ENCODE data around the gene GGN. TPM values are rescaled to one million over a fixed set of nuclear protein-coding genes. Genes with fewer than 3 reads are reported as not detected.
A peak's percentile ranks its signal among the peaks of the same experiment; 100 is the strongest.

GGN gene
- total RNA-seq, 1 experiment from 2014 or later = 1.5 TPM

GRCh38 chr19:38409631-38410133 is 21.8 kb upstream of the GGN start:
- H3K9me3 Mint-ChIP-seq = no peaks in the 10 kb centered on the region
- H4K5ac ChIP-seq (ENCODE audit: insufficient read length, low read depth, low read length) = no peak overlapping the region
- H3K27ac ChIP-seq (ENCODE audit: insufficient read length, low read depth, low read length) = no peak overlapping the region
- peaks cover 2% of the 10 kb centered on the region for H3K27me3 Mint-ChIP-seq (ENCODE audit: low read depth)
- no peak overlapping the region for H3K56ac ChIP-seq (ENCODE audit: insufficient read length, low read depth, low read length)
- H4K8ac ChIP-seq (replicated peaks; ENCODE audit: insufficient read length, low read depth, low read length) = no peak overlapping the region
- H2AK5ac ChIP-seq (ENCODE audit: insufficient read length, low read length) = no peak overlapping the region
- no peak overlapping the region for H2BK120ac ChIP-seq (ENCODE audit: low read depth, low read length, poor library complexity, severe bottlenecking)
- no peak overlapping the region; a peak in 1 of 5 replicates for H3K4me3 Mint-ChIP-seq
- no peaks in the 10 kb centered on the region for H3K79me1 ChIP-seq (ENCODE audit: insufficient read depth, low read depth, low read length, poor library complexity, severe bottlenecking)
- H3K79me2 ChIP-seq (ENCODE audit: insufficient read depth, low read length) = no peaks in the 10 kb centered on the region
- no peaks in the 10 kb centered on the region for H3K27me3 ChIP-seq (ENCODE audit: insufficient read depth, low read length)
- H2AFZ ChIP-seq (ENCODE audit: low read length) = no peak overlapping the region
- no peak overlapping the region for H3T11ph ChIP-seq (ENCODE audit: low read length)
- no peak overlapping the region for H2BK15ac ChIP-seq (ENCODE audit: low read depth, low read length)
- no peak overlapping the region for H3K18ac ChIP-seq (ENCODE audit: insufficient read length, low read depth, low read length)
- no peaks in the 10 kb centered on the region for H3K9me3 ChIP-seq (ENCODE audit: control insufficient read depth, low read depth, low read length)
- no peak overlapping the region for H2BK5ac ChIP-seq (ENCODE audit: insufficient read length, low read length)
- H4K20me1 ChIP-seq (ENCODE audit: control insufficient read depth, insufficient read depth, insufficient read length) = no peaks in the 10 kb centered on the region
- no peak overlapping the region for H3K14ac ChIP-seq (ENCODE audit: insufficient read depth, low read length)
- no peaks in the 10 kb centered on the region for H3K23me2 ChIP-seq (ENCODE audit: insufficient read length, low read depth, low read length, poor library complexity, severe bottlenecking)
- WGBS (ENCODE audit: extremely low coverage, insufficient read length, low lambda C conversion rate) = no CpG with 5 or more reads among the region's 7 CpGs
- H3K9ac ChIP-seq (ENCODE audit: extremely low read depth, insufficient read length, low read length) = no peak overlapping the region
- H3K4ac ChIP-seq (ENCODE audit: low read depth, low read length) = no peak overlapping the region
- H3K4me1 Mint-ChIP-seq = 0 out of 4 replicates have a peak, but pooled peaks cover 0 to 4% of the 10 kb centered on the region in 2 experiments
- H2BK20ac ChIP-seq (ENCODE audit: low read depth, low read length, poor library complexity, severe bottlenecking) = no peak overlapping the region
- no peak overlapping the region for H2BK12ac ChIP-seq (ENCODE audit: insufficient read length, low read depth, low read length)
- H3K36me3 Mint-ChIP-seq (ENCODE audit: insufficient read depth in 1 of 3, low read depth in 3 of 3) = peaks cover 3 to 19% (median 17%) of the 10 kb centered on the region in 3 experiments; a peak in 6 of 7 replicates
- H3K4me1 ChIP-seq (ENCODE audit: insufficient read depth, low read length) = no peaks in the 10 kb centered on the region
- H3K27ac Mint-ChIP-seq = peak overlapping the region in 2 of 3 experiments; percentile 10 to 22; a peak in 2 of 7 replicates
- DNase-seq = no peak
- no peak overlapping the region for H3K23ac ChIP-seq (ENCODE audit: insufficient read length, low read depth, low read length)
- no peak for TF ChIP-seq CTCF (conservative IDR thresholded peaks at IDR 0.05)
- H3K4me2 ChIP-seq (ENCODE audit: insufficient read depth, insufficient read length, low read length) = no peak overlapping the region
- H4K91ac ChIP-seq (ENCODE audit: insufficient read length, low read depth, low read length) = no peak overlapping the region

Data from H9 (cell line).